ENCODE data around the gene TBXAS1.

GRCh38 chr7:139966949-139967348 is 137.9 kb downstream of the TBXAS1 start:
- TF ChIP-seq REST (IDR thresholded peaks at IDR 0.05) (no peak), CHD2 (IDR thresholded peaks at IDR 0.05; ENCODE audit: low read length, partially characterized antibody) (no peak), HDAC2 (IDR thresholded peaks at IDR 0.05) (no peak), RAD21 (conservative IDR thresholded peaks at IDR 0.05 in 1 of 2, IDR thresholded peaks at IDR 0.05 in 1 of 2) (no peak), CTCF (IDR thresholded peaks at IDR 0.05) (no peak), JUNB (IDR thresholded peaks at IDR 0.05) (no peak), POLR2A (IDR thresholded peaks at IDR 0.05; ENCODE audit: low read length) (no peak), EP300 (IDR thresholded peaks at IDR 0.05) (no peak), KDM1A (IDR thresholded peaks at IDR 0.05; ENCODE audit: low read depth) (no peak), RNF2 (IDR thresholded peaks at IDR 0.05; ENCODE audit: borderline replicate concordance, low read depth) (no peak), USF2 (IDR thresholded peaks at IDR 0.05) (no peak), RFX5 (IDR thresholded peaks at IDR 0.05) (no peak), NPAS2 (CRISPR knock-in tag; IDR thresholded peaks at IDR 0.05; ENCODE audit: borderline replicate concordance) (no peak), PHF8 (IDR thresholded peaks at IDR 0.05; ENCODE audit: borderline replicate concordance, low read depth) (no peak)
